Lung (tissue), 12 donors: ENCODE data around the gene TXNRD2. TPM values are rescaled to one million over a fixed set of nuclear protein-coding genes. Genes with fewer than 3 reads are reported as not detected.
A peak's percentile ranks its signal among the peaks of the same experiment; 100 is the strongest.

ENCODE experiments used
- ATAC-seq: fragments of 200-7000 bp; cut with Tn5 transposase; one replicate; pipeline ENCODE4 v1.9.1; 2020; ENCODE audit warnings: moderate number of reproducible peaks; ENCODE audit not compliant: insufficient read depth, low FRiP score
- DNase-seq, 3 donors: peaks; one replicate each; pipeline ENCODE4 v3.0.0-alpha.2; 2013 to 2017
- H3K27ac ChIP-seq, 2 donors: one replicate each; pipeline ENCODE4 v1.5.1; 2013; ENCODE audit warnings: mild to moderate bottlenecking in 2 of 2, moderate library complexity in 2 of 2, control low read depth in 1 of 2, inconsistent platforms in 1 of 2, low read depth in 1 of 2, low read length in 1 of 2
- H3K27me3 ChIP-seq, 3 donors: one replicate each; pipeline ENCODE4 v1.5.1; 2013; ENCODE audit warnings: low read length in 2 of 3; ENCODE audit not compliant: control insufficient read depth in 3 of 3, insufficient read depth in 3 of 3
- H3K36me3 ChIP-seq, 4 donors: one replicate each; pipeline ENCODE4 v1.5.1; 2013; ENCODE audit warnings: low read length in 4 of 4, mild to moderate bottlenecking in 1 of 4, moderate library complexity in 1 of 4; ENCODE audit not compliant: control insufficient read depth in 4 of 4, insufficient read depth in 4 of 4
- H3K4me1 ChIP-seq, 5 donors: one replicate each; pipeline ENCODE4 v1.5.1; 2013; ENCODE audit warnings: low read length in 5 of 5, mild to moderate bottlenecking in 2 of 5, moderate library complexity in 1 of 5; ENCODE audit not compliant: control insufficient read depth in 5 of 5, insufficient read depth in 5 of 5
- H3K4me3 ChIP-seq: one replicate; pipeline ENCODE4 v1.5.1; 2013; ENCODE audit warnings: mild to moderate bottlenecking, control low read depth, moderate library complexity
- H3K9ac ChIP-seq, 2 donors: one replicate each; pipeline ENCODE4 v1.5.1; 2013; ENCODE audit warnings: low read length in 2 of 2, control low read depth in 1 of 2; ENCODE audit not compliant: insufficient read depth in 1 of 2
- H3K9me3 ChIP-seq, 4 donors: one replicate each; pipeline ENCODE4 v1.5.1; 2013; ENCODE audit warnings: low read length in 3 of 4, mild to moderate bottlenecking in 1 of 4, moderate library complexity in 1 of 4; ENCODE audit not compliant: control insufficient read depth in 4 of 4, insufficient read depth in 3 of 4
- CTCF ChIP-seq: IDR thresholded peaks from 2 replicates; pipeline ENCODE4 v1.5.1; 2012; ENCODE audit warnings: mild to moderate bottlenecking; ENCODE audit errors: control extremely low read depth, extremely low read depth
- WGBS, 2 donors: extraction: QIAGEN DNeasy Blood & Tissue Kit; methylation state at CpG; one replicate each; pipeline ENCODE4 v1.1.7; 2013; 5-methylcytosine and 5-hydroxymethylcytosine counted together
- polyA plus RNA-seq, 2 donors: library from polyadenylated mRNA; stranded (reverse); fragments of 200-250 nt; gene quantifications; one replicate each; pipeline ENCODE4 v1.2.1, GENCODE V29; 2013
- total RNA-seq, 2 donors: library from RNA; depleted of rRNA in 1 of 2; stranded (reverse); fragments of >200 nt in 1 of 2; gene quantifications; one replicate each; pipeline ENCODE4 v1.2.1, GENCODE V29; 2014 to 2021
- donor health status: control.
- donor health status: control.
- donor health status: Bipolar disorder and iron deficiency.
- donor health status: healthy.
- donor health status: DM: yes; HTN: yes; CAD: no.

The TXNRD2 gene
- total and polyA plus RNA-seq, 4 donors = 20.3 to 59.2 (median 32.2) TPM

GRCh38 chr22:19903513-19903912 lies 38.1 kb downstream of the TXNRD2 start:
- Histone ChIP-seq H3K9me3 (no peaks in the 10 kb centered on the region), H3K4me1 (peaks cover 0 to 19% (median 0%) of the 10 kb centered on the region in 5 donors), H3K36me3 (peaks cover 0 to 34% (median under 1%) of the 10 kb centered on the region in 4 donors), H3K27me3 (no peaks in the 10 kb centered on the region), H3K4me3 (no peak overlapping the region), H3K27ac (no peak overlapping the region), H3K9ac (no peak overlapping the region)
- TF ChIP-seq CTCF = no peak
- no peak for ATAC-seq
- DNase-seq = no peak
- WGBS, 2 donors = 86 to 90% methylated on average over 12 of the region's 12 CpGs

GRCh38 chr22:19903031-19903430 lies 38.6 kb downstream of the TXNRD2 start:
- Histone ChIP-seq H3K36me3 (peaks cover 0 to 33% (median 0%) of the 10 kb centered on the region in 4 donors), H3K4me3 (no peak overlapping the region), H3K27ac (no peak overlapping the region), H3K9ac (no peak overlapping the region), H3K4me1 (peaks cover 0 to 19% (median 0%) of the 10 kb centered on the region in 5 donors), H3K27me3 (no peaks in the 10 kb centered on the region), H3K9me3 (no peaks in the 10 kb centered on the region)
- WGBS, 2 donors = 93 to 94% methylated on average over 9 of the region's 9 CpGs
- no peak for TF ChIP-seq CTCF
- no peak for DNase-seq
- no peak for ATAC-seq

- DNase-seq = no peak
- Histone ChIP-seq H3K9ac (peak overlapping the region in 1 of 2 donors; percentile 9), H3K27me3 (no peaks in the 10 kb centered on the region), H3K36me3 (peaks cover 0 to 36% (median 0%) of the 10 kb centered on the region in 4 donors), H3K4me3 (no peak overlapping the region), H3K9me3 (no peaks in the 10 kb centered on the region), H3K27ac (no peak overlapping the region), H3K4me1 (peaks cover 0 to 19% (median 0%) of the 10 kb centered on the region in 5 donors)
- 95% methylated on average over 7 of the region's 7 CpGs for WGBS, 2 donors
- no peak for ATAC-seq
- TF ChIP-seq CTCF = no peak
These were observed 39.3 kb downstream of the TXNRD2 start for GRCh38 chr22:19902245-19902715.

- DNase-seq (no peak), ATAC-seq (no peak)
- Histone ChIP-seq H3K36me3 (peaks cover 0 to 36% (median 0%) of the 10 kb centered on the region in 4 donors), H3K4me3 (no peak overlapping the region), H3K27me3 (no peaks in the 10 kb centered on the region), H3K9ac (no peak overlapping the region), H3K4me1 (peaks cover 0 to 19% (median 0%) of the 10 kb centered on the region in 5 donors), H3K9me3 (no peaks in the 10 kb centered on the region), H3K27ac (no peak overlapping the region)
- WGBS, 2 donors = 90 to 94% methylated on average over 11 of the region's 11 CpGs
- TF ChIP-seq CTCF = no peak
These were observed 39.9 kb downstream of the TXNRD2 start for GRCh38 chr22:19901577-19902244.
